ENCODE results near the gene FBXL4. TPM values are rescaled to one million over a fixed set of nuclear protein-coding genes. Genes with fewer than 3 reads are reported as not detected.
A peak's percentile ranks its signal among the peaks of the same experiment; 100 is the strongest.

FBXL4 gene
- total RNA-seq, 4 donors from 2014 or later, result 23.9 to 38.0 (median 28.7) TPM

DNA sequence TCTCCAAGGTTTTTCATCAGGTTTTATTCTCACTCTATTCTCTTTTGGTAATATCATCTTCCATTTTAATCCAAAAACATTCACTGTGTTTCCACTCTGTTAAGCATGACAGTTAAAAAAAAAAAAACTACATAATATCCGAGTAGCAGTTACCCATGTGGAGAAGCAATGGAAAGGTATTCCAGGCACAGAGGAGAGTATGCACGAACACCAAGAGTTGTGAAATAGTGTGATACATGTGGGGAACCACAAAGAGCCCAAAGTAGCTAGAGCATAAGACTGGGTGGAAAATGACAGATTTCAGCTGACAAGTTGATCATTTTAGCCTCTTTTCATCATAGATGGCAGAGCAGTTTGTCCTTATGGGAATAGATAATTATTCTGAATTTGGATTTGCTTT lies 19.9 kb upstream of the FBXL4 start:
- 85 to 87% methylated on average over 2 of the region's 2 CpGs for WGBS, 2 donors
- TF ChIP-seq POLR2A (IDR thresholded peaks at IDR 0.05), result no peak
- TF ChIP-seq, protein P1, sequence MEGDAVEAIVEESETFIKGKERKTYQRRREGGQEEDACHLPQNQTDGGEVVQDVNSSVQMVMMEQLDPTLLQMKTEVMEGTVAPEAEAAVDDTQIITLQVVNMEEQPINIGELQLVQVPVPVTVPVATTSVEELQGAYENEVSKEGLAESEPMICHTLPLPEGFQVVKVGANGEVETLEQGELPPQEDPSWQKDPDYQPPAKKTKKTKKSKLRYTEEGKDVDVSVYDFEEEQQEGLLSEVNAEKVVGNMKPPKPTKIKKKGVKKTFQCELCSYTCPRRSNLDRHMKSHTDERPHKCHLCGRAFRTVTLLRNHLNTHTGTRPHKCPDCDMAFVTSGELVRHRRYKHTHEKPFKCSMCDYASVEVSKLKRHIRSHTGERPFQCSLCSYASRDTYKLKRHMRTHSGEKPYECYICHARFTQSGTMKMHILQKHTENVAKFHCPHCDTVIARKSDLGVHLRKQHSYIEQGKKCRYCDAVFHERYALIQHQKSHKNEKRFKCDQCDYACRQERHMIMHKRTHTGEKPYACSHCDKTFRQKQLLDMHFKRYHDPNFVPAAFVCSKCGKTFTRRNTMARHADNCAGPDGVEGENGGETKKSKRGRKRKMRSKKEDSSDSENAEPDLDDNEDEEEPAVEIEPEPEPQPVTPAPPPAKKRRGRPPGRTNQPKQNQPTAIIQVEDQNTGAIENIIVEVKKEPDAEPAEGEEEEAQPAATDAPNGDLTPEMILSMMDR (IDR thresholded peaks at IDR 0.05), result no peak
- TF ChIP-seq EP300 (IDR thresholded peaks at IDR 0.05), result no peak
- no peak overlapping the region for H3K4me3 ChIP-seq
- no peaks in the 10 kb centered on the region for H3K4me1 ChIP-seq
- DNase-seq (ENCODE audit: low spot score in 2 of 2), result no peak
- no peaks in the 10 kb centered on the region for H3K9me3 ChIP-seq
- H3K36me3 ChIP-seq, result no peaks in the 10 kb centered on the region
- H3K27ac ChIP-seq, result no peak overlapping the region
- H3K27me3 ChIP-seq, result no peaks in the 10 kb centered on the region

DNA sequence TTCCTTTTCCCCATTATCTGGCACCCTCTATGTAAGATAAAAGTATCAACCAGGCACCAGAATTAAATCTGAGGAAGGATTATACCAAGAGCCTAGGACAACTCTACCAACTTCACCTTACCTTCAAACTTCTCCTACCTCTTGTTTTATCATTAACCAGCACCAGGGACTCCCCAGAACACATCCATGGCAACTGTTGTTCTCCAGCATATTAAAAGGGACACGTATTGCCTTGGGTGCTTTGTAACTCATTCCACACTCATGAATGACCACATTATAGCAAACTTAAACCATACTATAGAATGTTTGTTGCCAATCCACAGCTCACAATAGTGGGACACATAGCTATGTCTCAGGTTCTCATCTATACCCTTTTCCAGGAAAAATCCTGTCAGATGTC lies 11.9 kb upstream of the FBXL4 start:
- H3K27ac ChIP-seq, result no peak overlapping the region
- no peaks in the 10 kb centered on the region for H3K27me3 ChIP-seq
- no peaks in the 10 kb centered on the region for H3K4me1 ChIP-seq
- no peak for DNase-seq (ENCODE audit: low spot score in 2 of 2)
- H3K4me3 ChIP-seq, result no peak overlapping the region
- H3K9me3 ChIP-seq, result no peaks in the 10 kb centered on the region
- no peak for TF ChIP-seq EP300 (IDR thresholded peaks at IDR 0.05)
- 67 to 69% methylated on average over 1 of the region's 1 CpG for WGBS, 2 donors
- H3K36me3 ChIP-seq, result no peaks in the 10 kb centered on the region

DNA sequence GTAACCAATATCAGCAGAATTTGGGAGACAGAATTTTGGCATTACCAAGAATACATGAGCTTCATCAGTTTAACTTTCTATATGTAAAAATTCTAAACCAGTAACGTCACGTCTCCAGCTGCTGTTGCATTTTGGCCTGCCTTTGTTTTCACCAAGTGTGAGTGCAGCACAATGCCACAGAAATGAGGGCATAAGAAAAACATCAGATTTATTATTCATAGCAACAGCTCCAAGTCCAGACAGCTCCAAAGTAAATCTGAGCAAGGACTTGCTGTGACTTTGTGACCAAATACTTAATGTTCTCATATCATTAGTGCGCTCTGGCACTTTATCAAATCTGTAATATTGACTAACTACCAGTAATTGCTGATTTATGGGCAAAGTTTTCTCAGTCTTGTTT lies 11.0 kb upstream of the FBXL4 start:
- TF ChIP-seq POLR2A (IDR thresholded peaks at IDR 0.05), result no peak
- TF ChIP-seq, protein P1 (IDR thresholded peaks at IDR 0.05), result no peak
- no peak for TF ChIP-seq EP300 (IDR thresholded peaks at IDR 0.05)
- no peak overlapping the region for H3K27ac ChIP-seq
- H3K9me3 ChIP-seq, result no peaks in the 10 kb centered on the region
- no peaks in the 10 kb centered on the region for H3K36me3 ChIP-seq
- H3K4me3 ChIP-seq, result no peak overlapping the region
- WGBS, 2 donors, result 50 to 51% methylated on average over 3 of the region's 3 CpGs
- no peaks in the 10 kb centered on the region for H3K27me3 ChIP-seq
- H3K4me1 ChIP-seq, result no peaks in the 10 kb centered on the region
- DNase-seq (ENCODE audit: low spot score in 2 of 2), result no peak

DNA sequence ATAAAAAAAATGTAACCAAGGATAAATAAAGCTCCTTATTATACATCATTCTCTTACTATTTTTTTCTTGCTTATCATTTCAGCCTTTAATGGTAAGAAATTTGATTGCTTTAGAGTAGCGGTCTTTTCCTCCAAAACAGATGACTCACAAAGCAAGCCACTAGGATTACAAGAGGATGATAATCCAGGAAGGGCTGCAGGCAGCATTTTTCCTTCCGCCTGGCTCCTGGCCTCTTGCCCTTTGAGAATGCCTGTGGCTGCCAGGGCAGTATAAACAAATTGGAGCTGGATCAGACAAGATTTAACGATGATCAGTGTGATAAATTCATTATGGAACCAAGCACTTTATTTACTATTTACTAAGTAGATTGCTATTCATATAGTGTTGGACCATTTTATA lies 9.7 kb upstream of the FBXL4 start:
- no peak overlapping the region for H3K27ac ChIP-seq
- no peaks in the 10 kb centered on the region for H3K9me3 ChIP-seq
- H3K4me3 ChIP-seq, result no peak overlapping the region
- H3K27me3 ChIP-seq, result no peaks in the 10 kb centered on the region
- no peaks in the 10 kb centered on the region for H3K36me3 ChIP-seq
- 35 to 37% methylated on average over 3 of the region's 3 CpGs for WGBS, 2 donors
- no peak for TF ChIP-seq POLR2A (IDR thresholded peaks at IDR 0.05)
- TF ChIP-seq EP300 (IDR thresholded peaks at IDR 0.05), result no peak
- TF ChIP-seq, protein P1 (IDR thresholded peaks at IDR 0.05), result no peak
- H3K4me1 ChIP-seq, result peaks cover 0 to 4% (median 0%) of the 10 kb centered on the region in 4 donors
- no peak for DNase-seq (ENCODE audit: low spot score in 2 of 2)

DNA sequence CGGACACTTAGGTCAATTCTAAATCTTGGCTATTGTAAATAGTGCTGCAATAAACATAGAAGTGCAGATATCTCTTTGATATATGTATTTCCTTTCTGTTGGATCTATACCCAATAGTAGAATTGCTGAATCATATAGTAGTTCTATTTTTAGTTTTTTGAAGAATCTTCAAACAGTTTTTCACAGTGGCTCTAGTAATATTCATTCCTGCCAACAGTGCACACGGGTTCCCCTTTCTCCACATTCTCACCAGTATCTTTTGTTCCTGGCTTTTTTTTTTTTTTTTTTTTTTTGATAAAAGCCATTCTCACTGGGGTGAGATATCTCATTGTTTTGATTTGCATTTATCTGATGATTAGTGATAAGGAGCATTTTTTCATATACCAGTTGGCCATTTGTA lies 1.8 kb upstream of the FBXL4 start:
- peaks cover 0 to 37% (median 4%) of the 10 kb centered on the region in 4 donors for H3K4me1 ChIP-seq
- WGBS, 2 donors, result 49 to 64% methylated on average over 2 of the region's 2 CpGs
- H3K36me3 ChIP-seq, result no peaks in the 10 kb centered on the region
- peaks cover 0 to 3% (median 0%) of the 10 kb centered on the region in 4 donors for H3K9me3 ChIP-seq
- no peak overlapping the region for H3K4me3 ChIP-seq
- H3K27ac ChIP-seq, result no peak overlapping the region
- TF ChIP-seq, protein P1 (IDR thresholded peaks at IDR 0.05), result no peak
- TF ChIP-seq EP300 (IDR thresholded peaks at IDR 0.05) (no peak), POLR2A (IDR thresholded peaks at IDR 0.05) (no peak)
- H3K27me3 ChIP-seq, result no peaks in the 10 kb centered on the region
- no peak for DNase-seq (ENCODE audit: low spot score in 2 of 2)

DNA sequence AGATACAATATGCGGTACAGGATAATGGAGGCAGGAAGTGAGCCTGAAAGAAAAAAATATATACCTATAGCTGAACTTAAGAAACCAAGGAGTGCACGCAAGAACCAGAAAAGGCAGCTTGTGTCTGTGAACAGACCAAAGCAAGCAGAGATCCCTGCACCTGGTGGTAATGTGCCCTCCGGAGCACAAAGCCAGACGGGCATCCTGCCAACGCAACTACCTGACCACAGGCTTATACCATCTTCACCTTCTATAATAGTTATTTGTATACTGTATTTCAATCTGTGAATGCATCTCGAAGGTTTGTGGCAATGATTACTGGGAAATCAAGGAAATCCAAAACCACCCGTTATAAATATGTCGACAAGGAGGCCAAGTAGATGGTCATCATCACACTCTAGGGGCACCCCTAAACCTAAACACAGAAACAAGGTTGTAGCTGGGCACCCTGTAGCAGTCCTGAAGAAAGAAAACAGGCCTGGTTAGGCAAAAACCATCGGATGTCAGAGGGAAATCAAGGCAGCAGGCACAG lies 801 bp downstream of the FBXL4 start:
- H3K36me3 ChIP-seq, result no peaks in the 10 kb centered on the region
- TF ChIP-seq POLR2A (IDR thresholded peaks at IDR 0.05) (no peak), EP300 (IDR thresholded peaks at IDR 0.05) (no peak)
- TF ChIP-seq, protein P1 (IDR thresholded peaks at IDR 0.05), result no peak
- peak in 1 of 2 donors; percentile 6 for DNase-seq (ENCODE audit: low spot score in 2 of 2)
- peak overlapping the region; percentile 86 to 95 (median 94) for H3K27ac ChIP-seq
- peaks cover 0 to 10% (median 0%) of the 10 kb centered on the region in 4 donors for H3K9me3 ChIP-seq
- 8 to 11% methylated on average over 9 of the region's 9 CpGs for WGBS, 2 donors
- H3K27me3 ChIP-seq, result no peaks in the 10 kb centered on the region
- H3K4me1 ChIP-seq, result peaks cover 0 to 35% (median 4%) of the 10 kb centered on the region in 4 donors
- H3K4me3 ChIP-seq, result peak overlapping the region; percentile 79 to 91 (median 82)

Data from tibial nerve (tissue), 4 donors.